ENCODE results near the gene ORM2.

DNA sequence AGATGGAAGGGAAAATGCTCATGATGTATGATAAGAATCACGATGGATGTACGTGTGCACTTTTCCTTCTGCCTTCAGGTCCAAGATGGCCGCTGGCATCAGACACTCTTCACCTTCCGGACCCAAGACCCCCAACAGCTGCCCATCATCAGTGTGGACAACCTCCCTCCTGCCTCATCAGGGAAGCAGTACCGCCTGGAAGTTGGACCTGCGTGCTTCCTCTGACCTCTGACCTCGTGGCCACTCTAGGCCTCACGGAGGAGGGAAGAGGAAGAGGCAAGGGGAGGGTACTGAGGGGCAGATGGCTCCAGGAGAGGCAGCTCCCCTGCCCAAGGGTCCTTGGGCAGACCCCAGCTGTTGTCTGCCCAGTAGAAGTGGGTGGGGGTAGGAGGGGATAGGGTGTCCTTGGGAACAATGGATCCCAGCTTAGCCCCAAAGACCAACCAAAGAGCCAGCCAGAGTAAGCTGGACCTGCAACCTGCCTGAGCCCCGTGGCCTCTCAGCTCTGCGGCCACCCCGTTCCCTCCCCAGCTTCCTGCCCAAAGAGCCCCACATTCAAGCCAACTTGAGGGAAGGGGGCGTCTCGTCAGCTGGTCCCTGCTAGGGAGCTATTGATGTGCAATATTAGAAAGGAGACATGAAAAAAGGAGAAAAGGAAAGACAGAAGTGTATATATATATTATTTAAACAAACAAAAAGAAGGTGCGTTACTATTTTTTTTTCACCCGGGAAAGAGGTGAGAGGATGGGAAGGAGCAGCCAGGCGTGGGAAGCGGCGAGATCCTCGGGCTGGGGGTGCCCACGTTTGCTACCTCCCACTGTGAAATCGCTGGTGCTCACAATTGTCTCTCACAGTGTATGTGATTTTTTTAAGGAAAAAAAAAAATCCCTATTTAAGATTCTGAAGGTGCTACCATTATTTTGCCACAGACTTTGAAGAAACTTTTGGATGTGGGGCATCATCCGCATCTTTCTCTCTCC lies 18.9 kb upstream of the ORM2 start:
- TF ChIP-seq, protein P1, sequence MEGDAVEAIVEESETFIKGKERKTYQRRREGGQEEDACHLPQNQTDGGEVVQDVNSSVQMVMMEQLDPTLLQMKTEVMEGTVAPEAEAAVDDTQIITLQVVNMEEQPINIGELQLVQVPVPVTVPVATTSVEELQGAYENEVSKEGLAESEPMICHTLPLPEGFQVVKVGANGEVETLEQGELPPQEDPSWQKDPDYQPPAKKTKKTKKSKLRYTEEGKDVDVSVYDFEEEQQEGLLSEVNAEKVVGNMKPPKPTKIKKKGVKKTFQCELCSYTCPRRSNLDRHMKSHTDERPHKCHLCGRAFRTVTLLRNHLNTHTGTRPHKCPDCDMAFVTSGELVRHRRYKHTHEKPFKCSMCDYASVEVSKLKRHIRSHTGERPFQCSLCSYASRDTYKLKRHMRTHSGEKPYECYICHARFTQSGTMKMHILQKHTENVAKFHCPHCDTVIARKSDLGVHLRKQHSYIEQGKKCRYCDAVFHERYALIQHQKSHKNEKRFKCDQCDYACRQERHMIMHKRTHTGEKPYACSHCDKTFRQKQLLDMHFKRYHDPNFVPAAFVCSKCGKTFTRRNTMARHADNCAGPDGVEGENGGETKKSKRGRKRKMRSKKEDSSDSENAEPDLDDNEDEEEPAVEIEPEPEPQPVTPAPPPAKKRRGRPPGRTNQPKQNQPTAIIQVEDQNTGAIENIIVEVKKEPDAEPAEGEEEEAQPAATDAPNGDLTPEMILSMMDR (IDR thresholded peaks at IDR 0.05 in 4 of 5, conservative IDR thresholded peaks at IDR 0.05 in 1 of 5): no peak
- no peak for TF ChIP-seq POLR2A (IDR thresholded peaks at IDR 0.05)
